ENCODE data around the gene CTTNBP2NL.

Gene CTTNBP2NL

GRCh38 chr1:112492076-112492475 lies 96.1 kb downstream of the CTTNBP2NL start:
- Histone ChIP-seq H3K27ac (ENCODE audit: extremely low read depth, low read depth, low read length) (no peak overlapping the region), H3K36me3 (ENCODE audit: control insufficient read depth in 2 of 2, insufficient read depth in 1 of 2, low read length in 2 of 2) (no peaks in the 10 kb centered on the region), H3K4me3 (ENCODE audit: low read depth, low read length) (no peak overlapping the region), H3K4me1 (ENCODE audit: control insufficient read depth, insufficient read depth, low read length) (no peaks in the 10 kb centered on the region), H3K9me3 (ENCODE audit: control insufficient read depth, insufficient read depth, low read depth, low read length) (no peaks in the 10 kb centered on the region)
- ChIA-PET POLR2A (no interaction called here), CTCF (interaction anchor here (0.6 to 3.4 kb wide), 4 partner anchors 9 to 27 kb away, joined by 3 to 17 read pairs (median 4); no protein-coding TSS in a partner anchor)
- no peak for TF ChIP-seq ZBTB21 (tag by site-specific recombination; IDR thresholded peaks at IDR 0.05)
- no peak for TF ChIP-seq GLIS2 (tag by site-specific recombination; IDR thresholded peaks at IDR 0.05)
- TF ChIP-seq ZNF664 (tag by site-specific recombination; IDR thresholded peaks at IDR 0.05), result no peak
- no peak for TF ChIP-seq HIC1 (tag by site-specific recombination; IDR thresholded peaks at IDR 0.05)
- TF ChIP-seq ZNF433 (tag by site-specific recombination; IDR thresholded peaks at IDR 0.05; ENCODE audit: low read depth), result no peak
- no peak for TF ChIP-seq ZNF223 (tag by site-specific recombination; IDR thresholded peaks at IDR 0.05)

- CTCF ChIA-PET, result interaction anchor here (0.6 to 3.4 kb wide), 4 partner anchors 8 to 121 kb away, joined by 3 to 17 read pairs (median 5); no protein-coding TSS in a partner anchor
- no peaks in the 10 kb centered on the region for H3K4me1 ChIP-seq (ENCODE audit: control insufficient read depth, insufficient read depth, low read length)
- no peaks in the 10 kb centered on the region for H3K9me3 ChIP-seq (ENCODE audit: control insufficient read depth, insufficient read depth, low read depth, low read length)
- no peak overlapping the region for H3K27ac ChIP-seq (ENCODE audit: extremely low read depth, low read depth, low read length)
- no peak overlapping the region for H3K4me3 ChIP-seq (ENCODE audit: low read depth, low read length)
- TF ChIP-seq ZNF843 (tag by site-specific recombination; IDR thresholded peaks at IDR 0.05) (no peak), ZNF121 (tag by site-specific recombination; IDR thresholded peaks at IDR 0.05) (peak; percentile 88)
- H3K36me3 ChIP-seq (ENCODE audit: control insufficient read depth in 2 of 2, insufficient read depth in 1 of 2, low read length in 2 of 2), result no peaks in the 10 kb centered on the region
- POLR2A ChIA-PET, result no interaction called here
Observed at GRCh38 chr1:112493351-112493750, 97.3 kb downstream of the CTTNBP2NL start.

GRCh38 chr1:112496290-112496689 lies 100.3 kb downstream of the CTTNBP2NL start:
- TF ChIP-seq ZNF155 (tag by site-specific recombination; IDR thresholded peaks at IDR 0.05) (no peak), PRDM10 (tag by site-specific recombination; IDR thresholded peaks at IDR 0.05) (no peak), MEIS1 (CRISPR knock-in tag; IDR thresholded peaks at IDR 0.05; ENCODE audit: borderline replicate concordance) (no peak), ZNF341 (tag by site-specific recombination; IDR thresholded peaks at IDR 0.05; ENCODE audit: low read depth) (no peak), CTCF (tag by site-specific recombination; IDR thresholded peaks at IDR 0.05) (no peak), ZNF302 (tag by site-specific recombination; IDR thresholded peaks at IDR 0.05; ENCODE audit: low read depth) (no peak)
- H3K36me3 ChIP-seq (ENCODE audit: control insufficient read depth in 2 of 2, insufficient read depth in 1 of 2, low read length in 2 of 2), result no peaks in the 10 kb centered on the region
- no peaks in the 10 kb centered on the region for H3K4me1 ChIP-seq (ENCODE audit: control insufficient read depth, insufficient read depth, low read length)
- no peak overlapping the region for H3K4me3 ChIP-seq (ENCODE audit: low read depth, low read length)
- no peaks in the 10 kb centered on the region for H3K9me3 ChIP-seq (ENCODE audit: control insufficient read depth, insufficient read depth, low read depth, low read length)
- CTCF ChIA-PET, result no interaction called here
- H3K27ac ChIP-seq (ENCODE audit: extremely low read depth, low read depth, low read length), result no peak overlapping the region
- POLR2A ChIA-PET, result interaction anchor here (1.1 kb wide), 1 partner anchor 12 kb away, joined by 3 read pairs; no protein-coding TSS in a partner anchor

Data from HEK293 (cell line).